Measurements from ENCODE around the gene MTHFS.

The MTHFS gene

GRCh38 chr15:79874242-79874641 lies 22.6 kb downstream of the MTHFS start:
- DNase-seq (ENCODE audit: low spot score): no peak

DNA sequence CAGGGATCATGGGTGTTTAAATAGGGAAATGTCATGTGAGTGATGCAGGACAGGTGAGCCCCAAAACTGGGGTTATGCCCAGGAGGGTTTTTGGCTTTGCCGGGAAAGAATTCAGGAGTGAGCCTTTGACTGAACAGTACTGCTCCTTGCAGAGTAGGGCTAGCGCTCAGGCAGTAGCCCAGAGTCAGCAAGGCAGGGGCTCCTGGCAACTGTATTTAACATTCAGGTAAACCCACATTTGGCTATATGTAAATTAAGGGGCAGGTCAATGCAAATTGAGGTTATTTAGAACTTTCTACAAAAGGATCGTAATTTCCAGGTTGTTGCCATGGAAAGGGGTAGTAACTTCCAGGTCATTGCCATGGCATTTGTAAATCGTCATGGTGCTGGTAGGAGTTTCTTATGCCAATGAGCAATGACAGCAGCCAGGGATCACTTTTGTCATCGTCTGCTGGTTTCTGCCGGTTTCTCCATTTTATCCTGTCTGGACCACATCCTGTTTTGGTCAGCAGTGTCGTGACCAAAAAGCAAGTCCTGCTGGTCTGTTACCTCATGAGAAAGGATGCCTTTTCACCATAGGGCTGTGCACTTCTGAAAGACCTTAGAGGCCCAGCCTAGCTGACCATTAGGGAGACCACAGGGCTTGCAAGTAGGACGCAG lies 24.3 kb downstream of the MTHFS start:
- DNase-seq (ENCODE audit: low spot score): no peak

DNA sequence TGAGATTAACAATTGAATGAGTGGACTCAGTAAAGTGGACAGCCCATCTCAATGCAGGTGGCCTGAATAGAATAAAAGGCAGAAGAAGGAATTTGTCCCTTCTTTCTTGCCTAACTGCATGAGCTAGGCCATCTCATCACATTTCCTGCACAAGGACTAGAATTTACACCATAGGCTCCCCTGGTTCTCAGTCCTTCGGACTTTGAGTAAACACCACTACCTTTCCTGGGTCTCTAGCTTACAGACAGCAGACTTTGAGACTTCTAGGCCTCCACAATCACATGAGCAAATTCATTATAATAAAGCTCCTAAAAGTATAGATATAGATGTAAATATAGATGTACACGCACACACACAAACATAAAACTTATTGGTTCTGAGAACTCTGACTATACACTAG lies 28.3 kb downstream of the MTHFS start:
- DNase-seq (ENCODE audit: low spot score): no peak

GRCh38 chr15:79863886-79864285 lies 32.9 kb downstream of the MTHFS start:
- DNase-seq (ENCODE audit: low spot score): no peak

- DNase-seq (ENCODE audit: low spot score): no peak
Measured at GRCh38 chr15:79862191-79862590, 34.6 kb downstream of the MTHFS start.

DNA sequence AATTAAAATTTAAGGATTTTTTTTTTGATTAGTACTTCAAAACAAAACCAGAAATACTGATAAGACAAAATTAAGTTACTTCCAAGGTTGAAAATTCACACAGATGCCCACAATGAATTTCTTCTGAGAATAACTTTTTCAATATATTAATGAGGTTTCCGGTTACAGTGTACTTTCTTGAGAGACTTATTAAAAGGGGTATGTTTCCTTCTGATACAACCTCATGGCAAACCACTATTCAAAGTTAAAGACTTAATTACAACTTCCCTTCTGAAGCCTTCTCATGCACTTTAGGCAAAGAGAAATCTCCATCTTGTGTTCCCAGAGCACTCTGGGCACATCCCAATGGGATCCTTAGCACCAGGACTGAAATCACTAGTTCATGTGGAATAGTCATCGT lies 36.2 kb downstream of the MTHFS start:
- DNase-seq (ENCODE audit: low spot score): no peak

DNA sequence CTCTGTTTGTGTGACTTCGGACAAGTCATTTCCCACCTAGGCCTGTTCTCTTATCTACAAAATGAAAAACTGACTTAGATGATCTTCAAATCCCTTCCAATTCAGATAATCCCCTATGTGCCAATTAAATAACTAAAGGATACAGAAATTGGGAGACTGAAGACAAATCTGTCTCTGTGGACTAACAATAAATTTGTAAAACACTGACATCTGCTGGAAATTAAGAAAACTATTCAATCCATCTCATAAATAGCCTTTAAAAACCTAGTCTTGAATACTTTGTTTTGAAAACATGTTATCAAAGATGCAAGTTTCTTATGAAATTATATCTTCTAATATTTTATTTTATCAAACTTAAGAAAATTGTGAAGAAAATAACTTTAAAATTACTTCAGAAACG lies 38.3 kb downstream of the MTHFS start:
- no peak for DNase-seq (ENCODE audit: low spot score)

GRCh38 chr15:79853492-79854328 lies 43.1 kb downstream of the MTHFS start:
- DNase-seq (ENCODE audit: low spot score): peak; percentile 67

GRCh38 chr15:79849789-79850188 lies 47.0 kb downstream of the MTHFS start:
- no peak for DNase-seq (ENCODE audit: low spot score)

- DNase-seq (ENCODE audit: low spot score): no peak
Measured at GRCh38 chr15:79846539-79846938, 50.3 kb downstream of the MTHFS start.

DNA sequence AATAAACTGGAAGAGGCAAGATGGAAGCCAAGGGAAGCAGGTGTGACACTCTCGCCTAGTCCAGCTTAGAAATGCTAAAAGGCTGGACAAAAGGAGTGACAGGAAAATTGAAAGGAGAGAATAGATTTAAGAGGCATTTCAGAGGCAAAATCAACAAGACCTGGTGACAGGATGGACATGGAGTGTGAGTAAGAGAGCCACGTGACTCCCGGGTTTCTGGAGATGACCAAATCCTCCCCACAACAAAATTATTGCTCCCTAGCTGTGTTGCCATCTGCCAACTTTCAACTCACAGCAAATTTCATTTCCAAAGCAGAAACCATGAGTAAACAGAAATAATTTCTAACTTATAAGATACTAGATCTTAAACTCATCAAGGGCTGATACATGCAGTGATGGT lies 52.6 kb downstream of the MTHFS start:
- no peak for DNase-seq (ENCODE audit: low spot score)

DNA sequence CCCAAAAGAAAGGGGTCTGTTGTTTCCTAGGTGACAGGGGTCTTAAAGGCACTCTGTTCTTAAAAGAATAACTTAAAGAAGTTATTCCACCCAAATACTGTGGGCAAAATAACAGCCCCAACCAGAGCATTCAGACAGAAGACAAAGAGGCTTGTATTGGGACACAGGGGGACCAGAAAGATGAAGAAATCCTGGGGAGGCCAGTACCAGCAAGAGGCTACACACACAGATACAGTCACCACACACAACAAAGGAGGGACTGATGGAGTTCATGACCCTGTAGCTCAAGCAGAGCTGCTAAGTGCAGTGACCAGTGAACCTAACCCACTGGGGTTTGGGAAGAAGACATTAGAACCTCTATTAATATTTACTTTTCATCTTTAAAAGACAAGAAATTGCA lies 59.0 kb downstream of the MTHFS start:
- no peak for DNase-seq (ENCODE audit: low spot score)

- DNase-seq (ENCODE audit: low spot score): no peak
Measured at GRCh38 chr15:79834495-79834894, 62.3 kb downstream of the MTHFS start.

DNA sequence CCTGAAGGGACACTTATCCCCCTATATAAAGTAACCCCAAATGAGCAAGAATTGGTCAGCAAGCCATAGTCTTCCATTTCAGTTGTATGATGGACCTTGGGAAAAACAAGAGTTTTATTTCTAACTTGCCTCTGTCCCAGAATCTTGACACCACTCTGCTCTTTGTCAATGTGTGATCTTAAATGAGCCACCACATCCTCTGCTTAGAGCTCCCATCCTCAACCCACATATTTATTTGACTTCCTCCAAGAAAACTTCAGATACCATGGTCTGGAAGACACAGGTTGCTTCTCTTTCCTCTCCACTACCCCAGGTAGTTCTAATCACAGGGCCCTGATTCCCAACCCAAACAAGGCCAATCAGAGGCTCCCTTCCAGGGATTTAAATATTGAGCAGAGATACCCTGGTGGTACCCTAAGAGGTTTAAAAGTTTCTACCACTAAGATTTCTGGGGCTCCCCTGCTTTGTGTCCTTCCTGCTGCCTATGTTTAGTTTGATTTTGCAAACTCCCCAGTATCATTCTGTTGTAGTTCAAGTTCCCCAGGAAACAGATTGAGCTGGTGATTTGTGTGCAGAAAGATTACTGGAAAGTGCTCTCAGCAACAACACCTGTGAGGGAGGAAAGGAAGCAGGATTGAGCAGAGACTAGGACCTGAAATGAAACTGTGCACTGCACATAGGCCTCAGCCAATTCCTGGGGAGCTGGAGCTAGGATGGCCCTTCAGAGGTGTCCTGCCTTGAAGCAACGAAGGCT lies 64.3 kb downstream of the MTHFS start:
- DNase-seq (ENCODE audit: low spot score): no peak

GRCh38 chr15:79831604-79832003 lies 65.2 kb downstream of the MTHFS start:
- no peak for DNase-seq (ENCODE audit: low spot score)

DNA sequence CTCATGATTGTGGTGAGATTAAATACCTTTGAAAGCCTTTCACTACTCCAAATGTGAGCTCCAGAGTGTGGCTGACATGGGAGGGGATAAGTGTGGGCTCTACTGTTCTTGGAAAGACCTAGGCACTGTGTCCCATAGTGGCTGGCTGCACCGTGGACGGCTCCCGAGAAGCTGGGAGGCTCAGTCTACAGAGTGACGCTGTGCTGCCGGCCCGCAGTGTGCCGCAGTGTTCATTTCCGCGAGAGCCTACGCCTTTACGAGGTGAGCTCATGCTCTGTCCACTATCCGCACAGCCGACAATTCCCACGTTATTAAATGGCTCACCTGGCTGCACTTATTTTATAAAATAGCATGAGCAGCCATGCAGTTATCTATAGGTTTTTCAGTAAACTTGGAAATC lies 66.9 kb downstream of the MTHFS start:
- no peak for DNase-seq (ENCODE audit: low spot score)

- no peak for DNase-seq (ENCODE audit: low spot score)
Measured at GRCh38 chr15:79828447-79828846, 68.4 kb downstream of the MTHFS start.

- DNase-seq (ENCODE audit: low spot score): no peak
Measured at GRCh38 chr15:79826800-79827199, 70.0 kb downstream of the MTHFS start.

DNA sequence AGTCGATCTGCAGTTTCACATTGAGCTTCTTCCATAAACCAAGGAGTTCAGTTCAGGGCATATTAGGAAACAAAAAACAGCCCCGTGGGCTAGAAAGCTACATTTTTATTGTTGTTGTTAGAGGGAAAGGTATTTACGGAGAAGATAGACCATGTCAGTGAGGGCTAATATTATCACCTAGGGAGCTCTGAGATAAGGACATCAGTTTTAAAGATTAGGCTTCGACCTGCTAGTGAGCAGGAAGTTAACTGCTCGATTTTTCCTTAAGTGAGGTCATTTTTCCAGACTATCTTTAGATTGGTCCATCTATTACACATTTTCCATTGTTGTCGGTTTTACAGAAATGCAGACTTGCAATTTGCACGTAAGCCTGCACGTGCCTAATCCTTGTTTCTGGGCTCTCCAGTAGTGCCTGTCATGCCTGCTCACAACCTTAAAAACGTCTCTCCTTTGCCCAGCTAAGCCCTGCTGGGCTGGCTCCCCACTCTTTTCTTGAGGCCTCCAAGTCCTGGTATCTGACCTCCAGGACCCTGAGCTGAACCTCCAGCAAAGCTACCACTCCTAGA lies 72.6 kb downstream of the MTHFS start:
- no peak for DNase-seq (ENCODE audit: low spot score)

DNA sequence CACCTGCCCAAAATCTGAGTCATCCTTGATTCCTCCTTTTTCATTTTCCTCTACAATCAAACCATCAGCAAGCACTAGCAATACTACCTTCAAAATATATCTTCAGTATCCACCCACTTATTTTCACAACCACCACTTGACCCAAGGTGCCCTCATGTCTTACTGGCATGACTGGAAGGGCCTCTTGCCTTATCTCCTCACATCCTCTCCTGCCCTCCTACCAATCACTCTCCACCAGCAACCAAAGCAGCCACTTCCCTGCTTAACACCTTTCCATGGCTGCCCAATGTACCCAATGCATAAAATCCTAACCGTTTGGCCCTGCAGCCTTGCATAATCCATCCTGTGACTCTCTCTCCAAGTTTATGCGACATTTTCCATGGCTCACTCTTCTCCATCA lies 76.0 kb downstream of the MTHFS start:
- no peak for DNase-seq (ENCODE audit: low spot score)

GRCh38 chr15:79820176-79820575 lies 76.6 kb downstream of the MTHFS start:
- DNase-seq (ENCODE audit: low spot score): no peak

- DNase-seq (ENCODE audit: low spot score): no peak
Measured at GRCh38 chr15:79816571-79816970, 80.2 kb downstream of the MTHFS start.

- no peak for DNase-seq (ENCODE audit: low spot score)
Measured at GRCh38 chr15:79815468-79815867, 81.3 kb downstream of the MTHFS start.
